NCI-H2171 treated with DMSO at 0.1 percent for 48 hours (cell line): ENCODE data around the gene UGP2.
"Not testable (repeated sequence)": the region's sequence is repeated elsewhere in the genome, so short reads cannot be mapped to it uniquely, and the experiment has no call there.

Experiments
- DNase-seq: peaks from one replicate; lab custom pipeline; 2025; lab: John Stamatoyannopoulos, UW

Gene UGP2

DNA sequence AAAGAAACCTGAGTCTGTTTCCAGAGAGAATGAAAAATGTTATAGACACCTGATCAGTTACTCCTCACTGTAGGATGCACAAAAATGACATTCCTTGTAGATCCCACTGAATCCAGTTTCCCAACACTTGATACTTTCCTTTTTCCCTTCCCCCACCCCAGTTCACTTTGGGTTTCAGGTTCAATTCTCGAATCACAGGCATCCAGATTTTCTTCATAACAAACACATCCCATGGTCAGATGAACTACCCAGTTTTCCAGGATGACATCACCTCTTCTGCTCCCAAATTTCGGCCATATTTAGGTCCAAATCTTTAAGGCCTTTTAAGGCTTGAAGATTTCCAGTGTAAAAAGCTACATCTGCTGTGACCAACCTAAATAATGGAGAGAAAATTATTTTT is 51.5 kb downstream of the UGP2 start:
- peak; percentile 26 for DNase-seq

DNA sequence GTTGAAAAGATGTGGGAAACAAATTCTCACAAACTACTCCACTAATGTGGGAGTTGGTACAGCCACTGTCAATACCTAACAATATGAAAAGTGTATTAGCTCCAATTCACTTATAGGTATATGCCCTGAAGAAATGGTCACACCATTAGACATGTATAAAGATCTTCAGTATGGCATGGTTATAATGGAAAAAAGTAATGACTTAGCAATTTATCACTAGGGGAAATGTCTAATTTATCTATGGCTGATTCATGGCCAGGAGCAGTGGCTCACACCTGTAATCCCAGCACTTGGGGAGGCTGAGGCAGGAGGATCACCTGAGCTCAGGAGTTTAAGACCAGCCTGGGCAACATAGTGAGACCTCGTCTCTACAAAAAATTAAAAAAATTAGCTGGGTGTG is 52.5 kb downstream of the UGP2 start:
- DNase-seq = no peak

DNA sequence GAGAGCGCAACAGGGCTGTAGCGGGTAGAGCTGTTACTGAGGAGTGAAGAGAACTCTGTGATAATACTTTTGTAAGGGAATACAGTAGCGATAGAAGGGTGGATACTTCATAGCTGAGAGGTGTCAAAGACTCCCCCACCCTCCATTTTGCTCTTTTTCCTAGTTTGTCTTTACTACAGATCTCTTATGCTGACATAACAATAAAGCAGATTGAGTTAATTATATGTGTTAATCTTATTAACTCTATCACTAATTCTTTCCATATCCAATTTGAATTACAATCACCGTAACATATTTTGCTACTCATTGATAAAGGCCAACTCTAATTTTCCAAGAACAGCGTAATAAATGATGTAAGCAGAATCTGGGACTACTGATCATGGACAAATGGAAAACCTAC is 57.1 kb downstream of the UGP2 start:
- no peak for DNase-seq

DNA sequence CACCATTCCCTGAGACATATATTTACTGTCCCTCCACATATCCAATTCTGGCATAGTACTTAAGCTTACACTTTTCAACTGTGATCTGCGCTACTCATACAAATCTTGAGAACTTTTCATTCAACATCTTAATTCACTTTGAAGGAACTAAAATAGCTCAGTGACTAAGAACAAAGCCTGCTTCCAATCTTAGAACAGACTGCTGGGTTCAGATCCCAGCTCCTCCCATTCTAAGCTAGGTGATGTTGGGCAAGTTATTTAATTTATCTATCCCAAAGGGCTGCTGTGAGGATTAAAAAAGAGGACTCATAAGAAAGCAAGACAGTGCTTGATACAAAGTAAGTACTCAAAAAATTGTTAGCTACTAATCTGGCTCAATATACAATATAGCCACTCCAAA is 57.9 kb downstream of the UGP2 start:
- DNase-seq = no peak

DNA sequence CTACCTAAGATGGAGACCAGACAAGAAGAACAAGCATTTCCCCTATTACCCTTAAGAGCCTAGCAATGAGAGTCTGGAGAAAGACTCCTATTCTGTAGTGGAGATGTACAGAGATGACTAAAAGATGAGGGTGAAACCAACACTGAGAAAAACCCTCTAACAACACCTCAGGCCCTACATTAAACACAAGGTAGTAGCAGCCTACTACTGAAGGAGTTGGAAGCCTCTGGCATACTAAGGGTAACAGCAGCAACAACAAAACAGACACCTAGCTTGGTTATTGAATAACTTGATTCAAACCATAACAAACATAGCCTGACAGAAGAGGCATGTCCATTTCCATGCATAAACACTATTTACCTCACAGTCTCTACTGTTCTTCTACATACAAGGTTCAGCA is 60.5 kb downstream of the UGP2 start:
- DNase-seq = no peak

GRCh38 chr2:63903003-63903402 is 61.3 kb downstream of the UGP2 start:
- no peak for DNase-seq

- DNase-seq = no peak
Measured at GRCh38 chr2:63914311-63914710, 72.6 kb downstream of the UGP2 start.

GRCh38 chr2:63926815-63927214 is 85.1 kb downstream of the UGP2 start:
- DNase-seq = peak; percentile 56

- DNase-seq = not testable (repeated sequence)
Measured at GRCh38 chr2:63932104-63932503, 90.4 kb downstream of the UGP2 start.
